Stimulated activated naive B cell treated with anti-CD40 and anti-IgM and Interleukin-4, amounts not matched to agents 10 μg/mL and 1 μg/mL and 100 μg/mL, for 72 hours (primary cell): ENCODE data around the gene FNDC7.
"Not testable (repeated sequence)": the region's sequence is repeated elsewhere in the genome, so short reads cannot be mapped to it uniquely, and the experiment has no call there.

Experiments used
- ATAC-seq, 2 donors: fragments of 150-1000 bp; cut with Tn5 transposase; replicated peaks; 2 replicates each; pipeline ENCODE4 v1.10.0; 2021; ENCODE audit warnings: moderate library complexity in 1 of 2
- DNase-seq: peaks from one replicate; pipeline ENCODE4 v3.0.0; 2021
- H3K27ac Mint-ChIP-seq: one replicate; pipeline ENCODE4 v1.8.0; 2022; ENCODE audit warnings: mild to moderate bottlenecking, mixed read lengths
- H3K27me3 Mint-ChIP-seq, 2 donors: one replicate each; pipeline ENCODE4 v1.8.0; 2022; ENCODE audit warnings: mixed read lengths in 2 of 2
- H3K36me3 Mint-ChIP-seq, 2 donors: one replicate each; pipeline ENCODE4 v1.8.0; 2022; ENCODE audit warnings: mixed read lengths in 2 of 2, mild to moderate bottlenecking in 1 of 2
- H3K4me1 Mint-ChIP-seq, 2 donors: one replicate each; pipeline ENCODE4 v1.8.0; 2022; ENCODE audit warnings: mixed read lengths in 2 of 2, mild to moderate bottlenecking in 1 of 2
- H3K4me3 Mint-ChIP-seq, 2 donors: one replicate each; pipeline ENCODE4 v1.8.0; 2022; ENCODE audit warnings: mild to moderate bottlenecking in 2 of 2, mixed read lengths in 2 of 2, moderate library complexity in 1 of 2
- H3K9me3 Mint-ChIP-seq, 2 donors: one replicate each; pipeline ENCODE4 v1.8.0; 2022; ENCODE audit warnings: mixed read lengths in 2 of 2, mild to moderate bottlenecking in 1 of 2

Gene FNDC7

DNA sequence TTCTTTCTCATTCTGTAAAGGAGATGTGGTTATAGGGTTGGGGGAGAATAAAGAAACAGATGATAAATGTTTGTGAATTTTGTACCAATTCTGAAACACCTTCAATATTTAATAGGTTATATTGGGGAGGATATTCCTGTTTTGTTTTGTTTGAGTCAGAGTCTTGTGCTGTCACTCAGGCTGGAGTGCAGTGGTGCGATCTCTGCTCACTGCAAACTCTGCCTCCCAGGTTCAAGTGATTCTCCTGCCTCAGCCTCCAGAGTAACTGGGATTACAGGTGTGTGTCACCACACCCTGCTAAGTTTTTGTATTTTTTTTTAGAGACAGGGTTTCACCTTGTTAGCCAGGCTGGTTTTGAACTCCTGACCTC lies 68.9 kb downstream of the FNDC7 start:
- Mint-ChIP-seq H3K36me3 (peaks cover 44 to 59% of the 10 kb centered on the region in 2 donors), H3K9me3 (peaks cover 10 to 18% of the 10 kb centered on the region in 2 donors)
- ATAC-seq, H3K27ac Mint-ChIP-seq, H3K4me3 Mint-ChIP-seq, H3K4me1 Mint-ChIP-seq, DNase-seq, H3K27me3 Mint-ChIP-seq: not testable (repeated sequence)

DNA sequence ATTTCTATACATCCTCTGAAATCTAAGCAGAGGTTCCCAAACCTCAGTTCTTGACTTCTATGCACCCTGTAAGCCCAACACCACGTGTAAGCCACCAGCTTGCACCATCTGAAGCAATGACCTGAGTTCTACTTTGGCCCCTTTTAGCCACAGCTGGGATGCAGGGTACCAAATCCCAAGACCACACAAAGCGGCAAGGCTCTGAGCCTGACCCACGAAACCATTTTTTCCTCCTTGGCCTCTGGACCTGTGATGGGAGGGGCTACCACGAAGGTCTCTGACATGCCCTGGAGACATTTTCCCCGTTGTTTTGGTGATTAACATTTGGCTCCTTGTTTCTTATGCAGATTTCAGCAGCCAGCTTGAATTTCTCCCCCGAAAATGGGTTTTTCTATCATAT lies 72.6 kb downstream of the FNDC7 start:
- ATAC-seq = no peak
- Mint-ChIP-seq H3K4me1 (no peaks in the 10 kb centered on the region), H3K9me3 (peaks cover 10 to 18% of the 10 kb centered on the region in 2 donors), H3K27me3 (no peaks in the 10 kb centered on the region), H3K27ac (no peak overlapping the region), H3K4me3 (no peak overlapping the region), H3K36me3 (peaks cover 56 to 68% of the 10 kb centered on the region in 2 donors)
- DNase-seq = no peak

DNA sequence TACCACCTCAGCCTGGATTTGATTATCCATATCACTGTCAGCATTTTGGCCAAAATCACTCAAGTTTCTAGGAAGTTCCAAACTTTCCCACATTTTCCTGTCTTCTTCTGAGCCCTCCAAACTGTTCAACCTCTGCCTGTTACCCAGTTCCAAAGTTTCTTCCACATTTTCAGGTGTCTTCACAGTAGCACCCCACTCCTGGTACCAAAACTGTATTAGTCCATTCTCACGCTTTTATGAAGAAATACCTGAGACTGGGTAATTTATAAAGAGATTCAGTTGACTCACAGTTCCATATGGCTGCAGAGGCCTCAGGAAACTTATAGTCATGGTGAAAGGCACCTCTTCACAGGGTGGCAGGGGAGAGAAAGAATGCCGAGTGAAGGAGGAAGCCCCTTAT lies 73.2 kb downstream of the FNDC7 start:
- ATAC-seq (no peak), DNase-seq (no peak)
- H3K36me3 Mint-ChIP-seq = peaks cover 59 to 70% of the 10 kb centered on the region in 2 donors
- peak overlapping the region; percentile 10 for H3K27ac Mint-ChIP-seq
- no peak overlapping the region for H3K4me3 Mint-ChIP-seq
- no peaks in the 10 kb centered on the region for H3K27me3 Mint-ChIP-seq
- H3K4me1 Mint-ChIP-seq = no peaks in the 10 kb centered on the region
- H3K9me3 Mint-ChIP-seq = peaks cover 10 to 18% of the 10 kb centered on the region in 2 donors

- H3K4me3 Mint-ChIP-seq = no peak overlapping the region
- DNase-seq = no peak
- H3K36me3 Mint-ChIP-seq = peaks cover 48 to 59% of the 10 kb centered on the region in 2 donors
- no peak for ATAC-seq
- no peak overlapping the region for H3K27ac Mint-ChIP-seq
- H3K27me3 Mint-ChIP-seq = no peaks in the 10 kb centered on the region
- no peaks in the 10 kb centered on the region for H3K4me1 Mint-ChIP-seq
- peaks cover 11 to 15% of the 10 kb centered on the region in 2 donors for H3K9me3 Mint-ChIP-seq
Observed at GRCh38 chr1:108791790-108792189, 79.1 kb downstream of the FNDC7 start.
